DMS53 (cell line): ENCODE data around the gene TMEM187.

Experiments used
- DNase-seq: peaks from one replicate; lab custom pipeline; 2025; lab: John Stamatoyannopoulos, UW

TMEM187 gene

DNA sequence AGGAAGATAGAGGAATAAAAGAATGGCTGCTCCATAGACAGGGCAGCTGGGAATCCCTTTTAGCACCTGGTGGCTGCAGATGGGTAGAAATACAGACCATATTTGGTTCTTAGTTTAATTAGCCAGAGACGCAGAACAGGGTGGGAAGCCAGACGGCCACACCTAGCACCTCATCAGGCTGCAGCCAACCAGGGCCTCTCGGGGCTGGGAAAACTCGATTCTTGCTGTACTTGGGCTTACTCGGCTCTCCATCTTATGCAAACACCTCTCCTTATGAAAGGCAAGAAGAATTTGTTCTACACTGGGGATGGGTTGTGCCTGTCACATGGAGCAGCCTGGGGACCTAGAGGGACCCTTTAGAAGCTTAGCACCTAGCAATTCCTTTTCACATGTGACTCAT is 27.5 kb downstream of the TMEM187 start:
- DNase-seq, result no peak

DNA sequence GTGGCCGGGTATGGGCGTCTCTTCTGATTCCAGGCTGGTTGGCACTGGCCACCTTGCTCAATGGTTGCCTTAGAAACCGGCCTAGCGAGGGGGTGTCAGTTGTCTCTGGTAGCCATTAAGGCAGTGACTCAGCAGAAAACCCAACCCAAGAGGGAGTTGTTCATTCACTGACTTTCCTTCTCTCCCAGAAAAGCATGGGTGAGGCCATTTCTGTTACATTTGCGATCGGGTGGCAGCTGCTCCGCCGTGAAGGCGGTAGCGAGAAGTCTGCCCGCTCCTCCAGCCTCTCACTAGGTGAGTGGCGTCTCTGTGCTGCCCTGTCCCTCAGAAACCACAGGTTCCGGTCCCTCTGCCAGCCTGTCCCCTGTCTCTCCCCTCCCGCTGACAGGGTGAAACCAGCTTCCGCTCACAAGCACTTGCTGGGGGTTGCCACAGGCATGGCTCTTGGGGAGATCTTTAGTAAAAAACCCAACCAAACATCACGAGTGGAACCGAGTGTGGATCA is 29.7 kb downstream of the TMEM187 start:
- peak; percentile 64 for DNase-seq

DNA sequence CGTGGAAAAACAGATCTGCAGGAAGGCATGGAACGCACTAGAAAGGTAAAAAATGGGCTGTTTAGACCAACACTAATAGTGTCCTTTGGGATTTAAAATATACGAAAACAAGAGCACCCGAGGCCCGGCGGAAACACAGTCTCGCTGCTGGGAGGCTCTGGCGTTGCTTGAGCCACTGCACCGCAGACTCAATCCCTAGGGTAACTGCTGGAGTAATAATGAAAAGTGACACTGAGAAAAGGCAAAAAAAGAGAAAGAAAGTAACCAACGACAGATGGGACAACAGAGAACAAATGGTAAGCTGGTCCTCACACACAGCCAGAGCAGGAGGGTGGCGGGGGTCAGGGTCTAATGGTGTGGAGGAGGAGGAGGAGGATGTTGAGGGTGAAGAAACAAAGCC is 31.8 kb downstream of the TMEM187 start:
- no peak for DNase-seq

DNA sequence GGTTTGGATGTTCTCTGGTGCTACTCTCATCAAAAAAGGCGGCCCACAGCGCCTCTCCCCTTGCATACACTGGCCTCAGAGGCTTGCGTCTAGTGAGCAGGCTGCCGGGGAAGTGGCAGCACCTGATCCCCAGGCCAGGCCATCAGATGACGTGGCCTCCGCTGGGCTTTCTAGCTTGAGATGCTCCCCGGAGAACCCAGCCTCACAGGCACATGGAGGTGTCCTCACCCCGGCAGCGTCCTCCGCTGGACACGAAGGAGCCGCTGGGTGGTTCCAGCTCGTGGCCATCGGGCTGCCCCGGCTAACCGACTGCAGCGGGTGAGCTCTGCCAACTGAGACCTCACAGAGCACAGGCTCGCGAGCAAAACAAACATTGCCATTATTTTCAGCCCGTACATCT is 34.4 kb downstream of the TMEM187 start:
- DNase-seq, result no peak

DNA sequence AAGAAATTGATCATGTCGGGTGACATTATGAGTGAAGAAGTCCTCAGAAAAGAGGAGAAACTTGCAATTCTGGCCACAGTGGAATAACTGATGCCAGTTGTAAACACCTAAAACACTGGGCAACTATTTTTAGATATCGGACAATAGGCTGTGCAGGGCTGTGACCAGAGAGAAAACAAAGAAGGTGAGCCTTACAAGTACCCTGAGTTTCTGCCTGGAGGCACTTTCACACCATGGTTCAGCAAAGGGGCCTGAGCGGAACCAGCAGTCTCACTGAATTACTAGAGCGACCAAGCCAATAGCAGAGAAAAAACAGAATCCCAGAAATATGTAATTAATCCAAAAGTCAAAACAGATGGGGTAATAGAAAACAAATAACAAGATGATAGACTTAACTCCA is 36.0 kb downstream of the TMEM187 start:
- DNase-seq, result no peak

DNA sequence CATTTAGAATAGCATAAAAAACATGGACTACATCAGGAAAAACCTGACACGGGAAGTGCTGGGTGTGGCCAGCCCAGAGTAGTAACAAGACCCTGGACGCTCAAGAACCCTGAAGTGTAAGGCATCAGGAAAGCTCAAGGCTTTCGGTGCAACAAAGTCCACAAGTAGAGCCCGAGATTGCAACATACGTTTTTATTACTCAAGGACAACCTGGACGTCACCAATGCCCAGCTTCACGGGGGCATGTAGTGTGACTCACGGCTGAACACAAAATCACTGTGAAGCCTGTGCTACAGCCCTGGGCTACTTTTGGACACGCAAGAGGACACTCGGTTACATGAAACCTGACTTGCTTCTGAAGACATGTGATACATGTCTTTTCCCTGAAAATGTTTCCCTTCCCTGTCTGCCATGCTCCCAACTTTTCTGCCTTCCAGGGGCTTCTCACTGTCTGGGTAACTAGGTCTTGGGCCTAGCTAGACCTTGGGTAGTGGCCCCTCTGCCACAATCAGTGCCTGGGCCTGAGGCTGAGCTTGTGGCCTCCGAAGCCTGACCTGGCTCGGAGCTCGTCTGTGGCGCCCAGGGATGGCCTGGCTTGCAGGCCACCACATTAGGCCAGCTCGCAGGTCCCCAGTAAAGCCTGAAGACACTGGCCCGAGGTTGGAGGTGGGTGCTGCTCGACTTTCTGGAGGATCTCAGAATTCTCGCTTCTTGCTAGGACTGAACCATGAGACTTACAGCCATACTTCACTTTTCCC is 38.0 kb downstream of the TMEM187 start:
- no peak for DNase-seq

DNA sequence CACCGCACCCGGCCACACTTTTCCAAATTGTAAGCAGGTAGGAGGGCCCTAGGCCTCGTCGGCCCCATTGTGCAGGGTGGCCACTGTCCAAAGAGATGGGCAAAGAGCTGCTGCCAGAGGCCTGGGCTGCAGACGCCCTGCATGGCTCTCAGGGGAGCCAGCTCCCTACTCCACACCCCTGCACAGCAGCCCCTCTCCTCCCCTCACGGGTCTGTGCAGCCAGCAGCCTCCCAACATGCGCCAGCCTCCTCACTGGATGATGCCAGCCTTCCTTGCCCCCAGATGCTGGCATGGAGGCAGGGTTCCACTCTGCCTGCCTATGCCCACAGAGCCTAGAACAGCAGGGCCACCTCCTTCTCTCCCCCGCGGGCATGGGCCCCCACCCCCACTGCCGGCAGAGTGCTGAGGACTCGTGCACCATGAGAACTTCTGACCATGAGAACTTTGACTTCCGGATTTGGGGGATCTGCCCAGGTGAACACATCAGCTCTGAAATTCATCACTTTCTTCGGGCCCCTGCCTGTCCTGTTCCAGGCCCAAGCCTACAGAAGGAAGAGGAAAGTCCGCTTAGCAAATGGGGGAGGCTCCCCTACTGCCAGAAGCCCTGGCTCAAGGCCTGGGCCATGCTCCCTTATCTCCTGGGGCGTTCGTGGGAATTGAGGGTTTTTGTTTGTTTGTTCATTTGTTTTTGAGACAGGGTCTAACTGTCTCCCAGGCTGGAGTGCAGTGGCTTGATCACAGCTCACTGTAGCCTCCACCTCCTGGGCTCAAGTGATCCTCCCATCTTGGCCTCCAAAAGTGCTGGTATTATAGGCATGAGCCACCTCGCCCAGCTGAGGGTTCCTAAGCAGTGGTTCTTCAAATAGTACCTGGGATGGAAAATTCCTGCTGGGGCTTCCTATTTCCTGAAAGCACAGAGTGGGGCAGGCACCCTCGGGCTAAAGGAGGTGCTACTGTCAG is 39.1 kb downstream of the TMEM187 start:
- no peak for DNase-seq

DNA sequence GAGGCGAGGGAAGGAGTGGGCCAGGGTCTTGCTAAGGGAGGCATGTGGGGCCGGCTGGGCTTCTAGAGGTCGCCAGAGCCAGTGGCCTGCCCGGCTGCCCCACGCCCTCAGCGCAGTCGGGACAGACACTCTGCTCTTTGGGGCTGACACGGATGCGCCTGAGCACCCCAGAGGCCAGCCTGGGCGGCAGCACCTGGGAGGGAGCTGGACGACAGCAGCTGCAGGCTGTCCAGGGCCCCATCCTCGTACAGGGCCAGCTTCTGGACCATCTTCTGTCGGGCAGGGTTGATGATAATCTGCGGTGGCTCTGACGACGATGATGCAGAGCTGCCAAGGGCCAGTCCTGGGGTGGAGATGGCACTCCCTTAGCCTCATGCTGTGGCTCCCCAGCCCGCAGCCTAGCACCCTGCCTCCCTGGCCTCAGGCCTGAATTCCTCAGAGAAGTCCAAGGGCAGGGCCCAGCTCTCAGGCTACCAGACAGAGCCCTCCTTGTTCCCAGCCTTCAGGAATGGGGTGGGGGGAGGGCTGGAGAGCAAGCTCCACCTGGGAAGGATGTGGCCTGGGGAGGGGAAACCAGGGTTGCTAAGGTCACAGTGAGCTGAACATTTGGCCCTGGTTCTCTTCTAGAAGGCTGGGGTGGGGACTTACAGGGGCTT is 39.9 kb downstream of the TMEM187 start:
- no peak for DNase-seq

DNA sequence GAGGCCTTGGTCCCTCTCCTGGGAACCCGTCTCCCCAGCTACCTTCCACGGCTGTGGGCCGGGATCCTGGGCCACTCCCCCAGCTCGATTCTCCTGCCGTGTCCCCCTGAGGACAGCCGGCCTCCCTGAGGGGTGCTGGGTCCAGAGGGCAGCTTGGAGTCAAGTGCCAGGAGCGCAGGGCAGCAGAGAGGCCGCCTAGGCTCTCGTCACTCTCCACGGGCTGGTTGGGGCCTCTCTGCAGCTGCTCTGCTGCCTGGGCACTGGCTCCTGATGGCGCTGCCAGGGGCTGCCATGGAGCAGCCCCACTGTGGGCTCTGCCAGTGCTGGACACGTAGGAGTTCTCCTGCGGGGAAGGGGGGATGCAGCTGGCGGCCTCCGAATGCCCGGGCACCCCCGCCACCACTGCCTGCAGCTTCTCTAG is 40.5 kb downstream of the TMEM187 start:
- no peak for DNase-seq

DNA sequence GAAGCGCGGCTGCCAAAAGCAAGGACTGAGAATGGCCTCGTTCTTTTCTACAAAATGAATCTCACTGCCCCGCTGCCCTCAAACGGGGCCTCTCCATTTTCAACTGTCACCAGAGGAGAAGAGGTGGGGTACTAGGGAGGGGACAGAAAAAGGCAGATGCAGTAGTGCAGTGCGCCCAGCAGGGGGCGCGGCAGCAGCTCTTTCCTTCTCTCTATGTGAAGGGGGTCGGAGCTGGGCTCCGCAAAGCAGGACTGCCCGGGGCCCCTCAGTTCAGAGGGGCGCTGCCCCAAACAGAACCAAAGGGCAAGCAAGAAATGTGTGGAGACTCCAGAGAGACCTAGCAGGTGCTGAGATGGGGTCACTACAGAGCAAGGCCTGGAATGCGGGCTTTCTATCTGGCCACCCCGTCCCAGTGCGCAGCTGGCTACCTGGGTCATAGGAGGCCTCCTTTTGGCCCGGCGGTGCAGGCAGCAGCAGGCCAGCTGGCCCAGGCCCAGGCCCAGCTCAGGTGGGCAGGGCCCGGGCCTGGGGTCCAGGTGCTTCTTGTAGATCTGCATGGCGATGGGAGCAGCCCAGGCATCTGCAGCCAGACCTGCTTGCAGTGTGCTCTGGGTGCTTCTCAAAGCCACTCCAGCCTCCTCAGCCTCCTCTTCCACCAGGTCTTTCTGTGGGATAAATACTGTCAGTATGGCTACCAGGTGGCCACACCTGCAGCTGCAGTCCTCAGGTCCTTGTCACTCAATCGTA is 41.2 kb downstream of the TMEM187 start:
- peak; percentile 38 for DNase-seq

DNA sequence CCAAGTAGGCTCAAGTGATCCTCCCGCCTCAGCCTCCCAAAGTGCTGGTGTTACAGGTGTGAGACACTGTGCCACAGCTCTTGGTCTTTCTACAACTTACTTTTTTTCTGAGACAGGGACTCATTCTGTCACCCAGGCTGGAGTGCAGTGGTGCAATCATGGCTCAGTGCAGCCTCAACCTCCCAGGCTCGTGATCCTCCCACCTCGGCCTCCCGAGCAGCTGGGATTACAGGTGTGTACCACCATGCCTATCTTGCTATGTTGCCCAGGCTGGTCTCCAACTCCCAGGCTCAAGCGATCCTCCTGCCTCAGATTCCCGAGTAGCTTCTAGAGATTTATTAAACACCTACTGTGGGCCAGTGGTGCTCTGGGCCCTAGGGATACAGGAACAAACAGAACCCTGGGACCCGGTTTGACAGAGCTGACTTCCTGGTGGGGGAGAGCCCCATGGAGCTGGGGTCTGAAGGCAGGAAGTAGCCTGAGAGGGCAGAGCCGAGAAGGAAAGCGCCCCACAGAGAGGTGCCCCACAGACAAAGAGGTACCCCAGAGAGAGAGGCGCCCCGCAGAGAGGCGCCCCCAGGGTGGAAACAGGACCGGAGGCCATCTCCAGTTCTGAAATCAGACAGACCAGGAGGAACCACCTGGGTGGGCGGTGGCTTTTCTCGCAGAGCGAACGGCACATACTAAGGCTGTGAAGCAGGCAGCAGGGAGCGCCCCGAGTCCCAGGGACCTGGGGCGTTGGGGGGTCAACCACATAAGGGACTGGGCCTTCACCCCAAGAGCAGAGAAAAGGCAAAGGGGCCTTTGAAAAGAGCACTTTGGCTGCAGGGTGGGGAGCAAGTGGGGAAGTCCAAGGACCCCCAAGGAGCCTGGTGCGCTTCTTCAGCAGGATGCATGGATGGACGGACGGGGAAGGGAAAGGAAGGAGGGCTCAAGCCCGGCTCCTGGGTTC is 42.2 kb downstream of the TMEM187 start:
- no peak for DNase-seq

DNA sequence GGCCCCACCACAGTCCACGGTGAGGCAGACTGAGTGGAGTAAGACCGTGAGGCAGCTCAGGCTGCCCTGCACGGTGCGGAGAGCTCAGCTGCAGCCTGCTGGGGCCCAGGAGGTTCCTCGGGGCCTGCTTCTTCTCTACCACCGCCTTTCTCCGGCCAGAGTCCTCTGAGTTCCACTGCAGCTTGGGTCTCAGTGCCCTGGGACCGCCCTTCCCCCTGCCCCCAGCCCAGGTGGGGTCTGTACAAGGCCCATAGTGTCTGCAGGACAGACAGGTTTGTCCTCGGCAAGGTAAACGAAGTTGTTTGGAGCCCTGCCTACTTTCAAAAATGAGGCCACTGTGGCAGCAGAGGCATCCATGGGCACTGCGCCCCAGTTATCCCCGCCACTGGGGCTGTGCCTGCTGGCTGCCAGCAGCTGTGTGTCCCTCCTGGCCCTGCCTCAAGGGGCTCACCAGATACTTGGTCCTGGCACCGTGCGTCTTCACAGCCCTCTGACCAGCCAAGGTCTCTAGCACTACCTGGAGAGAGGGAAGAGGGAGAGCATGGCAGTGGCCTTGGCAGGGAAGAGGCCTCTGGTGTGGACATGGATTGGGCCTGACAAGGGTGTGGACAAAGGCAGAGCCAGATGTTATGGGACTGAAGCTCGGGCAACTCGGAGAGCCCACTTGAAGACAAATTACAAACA is 43.2 kb downstream of the TMEM187 start:
- DNase-seq, result no peak

DNA sequence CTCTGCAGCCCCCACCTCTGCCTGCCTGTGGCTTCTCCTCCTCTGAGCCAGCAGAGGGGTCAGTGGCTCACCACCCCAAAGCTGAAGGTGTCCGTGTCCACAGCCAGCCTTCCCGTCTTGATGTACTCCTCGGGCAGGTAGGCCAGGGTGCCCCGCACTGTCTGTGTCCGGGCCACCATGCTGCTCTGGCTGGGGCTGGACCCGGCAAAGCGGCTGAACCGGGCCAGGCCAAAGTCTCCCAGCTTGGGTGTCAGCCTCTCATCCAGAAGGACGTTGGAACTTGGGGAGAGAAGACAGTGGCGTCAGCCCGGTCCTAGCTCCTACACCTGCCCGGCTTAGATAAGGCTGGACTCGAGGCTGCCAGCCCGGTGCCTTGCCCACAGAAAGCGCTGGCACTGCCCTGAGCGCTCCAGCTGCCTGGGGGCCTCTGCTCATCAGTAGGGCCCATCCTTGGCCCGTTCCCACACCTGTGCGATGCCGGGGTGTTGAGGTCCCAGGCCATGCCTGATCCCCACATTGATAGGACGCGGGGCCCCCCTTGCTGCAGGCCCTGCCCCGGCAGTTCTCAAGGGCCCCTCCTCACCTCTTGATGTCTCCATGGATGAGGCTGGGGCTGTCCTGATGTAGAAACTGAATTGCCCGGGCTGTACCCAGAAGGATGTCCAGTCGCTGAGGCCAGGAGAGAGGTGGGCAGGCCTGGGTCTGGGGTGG is 44.0 kb downstream of the TMEM187 start:
- no peak for DNase-seq

DNA sequence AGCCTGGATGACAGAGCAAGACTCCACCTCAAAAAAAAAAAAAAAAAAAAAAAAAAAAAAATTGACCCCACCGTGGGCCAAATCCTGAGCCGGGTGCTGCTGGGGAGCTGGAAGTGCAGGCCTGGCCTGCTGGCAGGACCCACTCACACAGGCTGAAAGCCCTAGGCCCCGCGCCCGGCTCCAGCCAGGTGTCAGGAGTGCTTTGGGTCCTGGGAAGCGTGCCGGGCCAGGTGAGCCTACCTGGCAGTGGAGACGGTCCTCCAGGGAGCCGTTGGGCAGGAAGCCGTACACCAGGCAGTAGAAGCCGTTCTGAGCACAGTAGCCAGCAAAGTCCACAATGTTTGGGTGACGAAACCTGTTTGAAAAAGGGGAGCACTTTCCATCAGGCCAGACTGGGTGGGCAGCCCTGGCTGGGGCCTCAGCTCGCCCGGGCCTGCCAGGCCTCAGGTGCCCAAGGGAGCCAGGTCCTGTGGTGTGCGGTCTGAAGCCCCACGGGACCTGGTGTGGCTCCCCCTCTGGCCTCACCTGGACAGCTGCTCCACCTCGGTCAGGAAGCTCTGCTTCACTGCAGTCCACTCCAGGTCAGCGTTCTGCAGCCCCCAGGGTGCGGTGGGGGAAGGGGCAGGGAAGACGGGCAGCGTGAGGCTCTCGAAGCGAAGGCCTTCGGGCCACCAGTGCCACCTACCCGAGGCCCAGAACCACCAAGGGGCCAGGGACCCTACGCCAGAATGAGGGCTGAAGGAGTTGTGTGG is 45.4 kb downstream of the TMEM187 start:
- no peak for DNase-seq

DNA sequence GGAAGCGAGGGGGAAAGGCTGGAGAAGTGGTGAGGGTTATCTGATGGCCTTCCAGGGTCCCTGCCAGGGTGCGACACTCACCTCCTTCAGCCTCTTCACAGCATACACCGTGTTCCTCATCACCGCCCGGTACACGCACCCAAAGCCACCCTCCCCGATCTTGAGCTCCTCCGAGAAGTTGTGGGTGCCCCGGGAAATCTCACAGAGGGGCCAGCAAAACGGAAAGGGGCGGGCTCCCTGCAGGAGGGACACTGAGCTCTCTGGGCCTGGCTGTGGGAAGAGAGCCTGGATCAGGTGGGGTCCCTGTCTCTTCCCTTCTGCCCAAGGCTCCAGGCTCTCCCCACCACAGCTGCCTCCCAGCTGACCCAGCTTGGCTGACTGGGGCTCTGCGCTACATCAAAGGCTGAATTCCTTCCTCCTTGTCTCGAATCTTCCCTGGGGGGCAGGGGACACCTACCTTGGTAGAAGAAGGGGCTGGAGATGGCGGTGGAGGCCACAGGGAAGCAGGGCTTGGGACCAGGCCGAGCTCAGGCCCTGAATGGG is 46.0 kb downstream of the TMEM187 start:
- no peak for DNase-seq

DNA sequence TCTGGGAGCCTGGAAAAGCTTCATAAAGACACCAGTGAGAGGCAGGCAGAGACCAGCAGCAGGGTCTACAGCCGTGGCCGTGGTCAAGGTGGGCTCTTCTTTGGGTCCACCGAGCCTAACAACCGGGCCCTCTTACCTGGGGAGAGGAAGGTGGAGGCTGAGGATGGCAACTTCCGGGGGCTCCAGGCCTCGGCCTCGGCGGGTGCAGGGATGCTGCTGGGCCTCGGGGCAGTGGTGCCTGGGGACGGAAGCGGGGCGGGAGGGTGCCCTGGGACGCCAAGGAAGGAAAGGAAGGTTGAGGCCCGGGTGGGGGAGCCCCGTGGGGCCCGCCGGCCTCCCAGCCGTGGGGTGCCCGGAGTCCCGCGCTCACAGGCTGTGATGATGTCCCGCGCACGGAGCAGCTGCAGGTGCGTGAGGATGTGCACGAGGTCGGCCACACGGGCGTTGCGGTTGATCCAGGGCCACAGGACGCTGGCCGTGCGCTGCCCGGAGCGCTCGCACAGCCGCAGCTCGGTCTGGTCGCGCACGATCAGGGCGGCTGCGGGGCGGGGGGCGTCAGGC is 46.6 kb downstream of the TMEM187 start:
- DNase-seq, result peak; percentile 62

DNA sequence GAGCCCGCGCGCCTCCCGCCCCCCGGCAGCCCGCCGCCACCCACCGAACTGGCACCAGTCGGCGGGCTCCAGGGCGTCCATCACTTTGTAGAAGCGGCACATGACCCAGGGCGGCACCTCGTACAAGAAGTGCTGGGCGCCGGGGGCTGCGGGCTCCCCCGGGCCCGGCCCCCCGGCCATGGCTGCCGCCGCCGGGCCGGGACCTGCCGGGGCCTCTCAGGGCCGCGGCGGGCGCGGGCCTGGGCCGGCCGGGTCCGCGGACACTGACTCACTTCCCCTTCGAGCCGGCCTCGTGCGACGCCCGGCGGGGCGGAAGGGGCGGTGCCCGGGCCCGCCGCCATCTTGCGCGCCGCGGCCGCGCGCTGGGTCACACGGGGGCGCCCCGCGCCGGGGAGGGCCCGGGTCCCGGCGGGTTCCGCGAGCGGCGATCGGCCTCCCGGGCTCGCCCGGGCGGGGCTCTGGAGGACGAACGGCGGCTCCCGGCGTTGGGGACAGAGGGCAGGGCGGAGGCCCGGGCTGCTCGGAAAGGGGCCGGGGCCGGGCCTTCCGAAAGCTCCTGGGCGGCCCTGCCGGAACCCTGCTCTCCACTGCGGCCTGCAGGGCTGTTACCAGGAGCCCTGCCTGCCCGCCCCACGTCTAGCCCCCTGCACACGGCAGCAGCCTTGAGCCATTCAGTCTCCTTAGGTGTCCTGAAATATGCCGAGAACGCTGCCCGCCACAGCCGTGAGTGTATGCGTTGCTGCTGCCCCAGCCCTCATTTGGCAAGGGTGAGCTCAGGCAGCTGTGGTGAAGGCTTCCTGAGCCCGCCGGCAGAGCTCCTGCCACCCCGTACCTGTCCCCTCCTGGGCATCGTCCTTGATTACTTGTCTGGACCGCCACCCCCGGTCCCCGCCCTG is 47.3 kb downstream of the TMEM187 start, which contains the start of gene IRAK1:
TSS of gene IRAK1 (minus strand) at position 270 of the 896 bp plus-strand sequence. CDS start at position 180, 90 bp downstream.
- DNase-seq, result peak; percentile 84
